Ascending aorta (tissue), 2 donors: Measurements from ENCODE around the gene USP10. TPM values are rescaled to one million over a fixed set of nuclear protein-coding genes. Genes with fewer than 3 reads are reported as not detected.

Source experiments
- DNase-seq, 2 donors: peaks; one replicate each; pipeline ENCODE4 v3.0.0-alpha.2; 2019; ENCODE audit warnings: low spot score in 2 of 2
- H3K27ac ChIP-seq, 2 donors: fragments of 200-600 bp; sonication (generic); one replicate each; pipeline ENCODE4 v1.5.1; 2016 to 2017; ENCODE audit warnings: mild to moderate bottlenecking in 1 of 2
- H3K27me3 ChIP-seq: fragments of 200-600 bp; sonication (generic); one replicate; pipeline ENCODE4 v1.5.1; 2017
- H3K36me3 ChIP-seq, 2 donors: fragments of 200-600 bp; sonication (generic); one replicate each; pipeline ENCODE4 v1.5.1; 2016
- H3K4me1 ChIP-seq, 2 donors: fragments of 200-600 bp; sonication (generic); one replicate each; pipeline ENCODE4 v1.5.1; 2016 to 2017; ENCODE audit warnings: mild to moderate bottlenecking in 1 of 2
- H3K4me3 ChIP-seq, 2 donors: fragments of 200-600 bp; sonication (generic); one replicate each; pipeline ENCODE4 v1.5.1; 2016 to 2017; ENCODE audit warnings: mild to moderate bottlenecking in 1 of 2
- H3K9me3 ChIP-seq, 2 donors: fragments of 200-600 bp; sonication (generic); one replicate each; pipeline ENCODE4 v1.5.1; 2016
- intact Hi-C: fragments of 100-400 bp; cut with DNase I; formaldehyde crosslinking; loops from one replicate; pipeline ENCODE4 v1.15.1; 2023
- total RNA-seq: library from RNA; depleted of rRNA; stranded (reverse); fragments of >200 nt; gene quantifications from one replicate; pipeline ENCODE4 v1.1.0, GENCODE V29; 2016
- TF ChIP-seq, protein P1 (sequence below), 3 experiments: fragments of 200-600 bp in 2 of 3; fragments of 450-650 bp in 1 of 3; sonication (generic) in 2 of 3; IDR thresholded peaks; one replicate each; pipeline ENCODE4 v1.5.1; 2016 to 2019; ENCODE audit warnings: antibody characterized with exemption in 3 of 3, mild to moderate bottlenecking in 1 of 3, moderate library complexity in 1 of 3

Gene USP10
- total RNA-seq, 1 donor from 2014 or later: 27.8 TPM

DNA sequence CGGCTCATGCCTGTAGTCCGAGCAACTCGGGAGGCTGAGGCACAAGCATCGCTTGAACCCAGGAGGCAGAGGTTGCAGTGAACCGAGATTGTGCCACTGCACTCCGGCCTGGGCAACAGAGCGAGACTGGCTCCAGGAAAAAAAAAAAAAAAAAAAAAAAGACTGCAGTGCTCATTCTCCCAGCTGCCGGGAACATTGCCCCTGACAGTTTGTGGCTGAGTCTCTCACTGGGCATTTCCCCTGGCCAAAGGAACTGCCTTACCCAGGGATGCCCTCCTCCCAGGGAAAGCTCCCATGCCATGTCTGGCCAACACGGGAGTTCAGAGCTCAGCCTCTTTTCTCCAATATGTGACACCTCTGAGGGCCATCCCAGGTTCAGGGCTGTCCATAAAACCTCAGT lies 21.3 kb upstream of the USP10 start:
- TF ChIP-seq, protein P1, sequence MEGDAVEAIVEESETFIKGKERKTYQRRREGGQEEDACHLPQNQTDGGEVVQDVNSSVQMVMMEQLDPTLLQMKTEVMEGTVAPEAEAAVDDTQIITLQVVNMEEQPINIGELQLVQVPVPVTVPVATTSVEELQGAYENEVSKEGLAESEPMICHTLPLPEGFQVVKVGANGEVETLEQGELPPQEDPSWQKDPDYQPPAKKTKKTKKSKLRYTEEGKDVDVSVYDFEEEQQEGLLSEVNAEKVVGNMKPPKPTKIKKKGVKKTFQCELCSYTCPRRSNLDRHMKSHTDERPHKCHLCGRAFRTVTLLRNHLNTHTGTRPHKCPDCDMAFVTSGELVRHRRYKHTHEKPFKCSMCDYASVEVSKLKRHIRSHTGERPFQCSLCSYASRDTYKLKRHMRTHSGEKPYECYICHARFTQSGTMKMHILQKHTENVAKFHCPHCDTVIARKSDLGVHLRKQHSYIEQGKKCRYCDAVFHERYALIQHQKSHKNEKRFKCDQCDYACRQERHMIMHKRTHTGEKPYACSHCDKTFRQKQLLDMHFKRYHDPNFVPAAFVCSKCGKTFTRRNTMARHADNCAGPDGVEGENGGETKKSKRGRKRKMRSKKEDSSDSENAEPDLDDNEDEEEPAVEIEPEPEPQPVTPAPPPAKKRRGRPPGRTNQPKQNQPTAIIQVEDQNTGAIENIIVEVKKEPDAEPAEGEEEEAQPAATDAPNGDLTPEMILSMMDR (IDR thresholded peaks at IDR 0.05): no peak
- no peak for DNase-seq
- intact Hi-C loops: no loop called here

DNA sequence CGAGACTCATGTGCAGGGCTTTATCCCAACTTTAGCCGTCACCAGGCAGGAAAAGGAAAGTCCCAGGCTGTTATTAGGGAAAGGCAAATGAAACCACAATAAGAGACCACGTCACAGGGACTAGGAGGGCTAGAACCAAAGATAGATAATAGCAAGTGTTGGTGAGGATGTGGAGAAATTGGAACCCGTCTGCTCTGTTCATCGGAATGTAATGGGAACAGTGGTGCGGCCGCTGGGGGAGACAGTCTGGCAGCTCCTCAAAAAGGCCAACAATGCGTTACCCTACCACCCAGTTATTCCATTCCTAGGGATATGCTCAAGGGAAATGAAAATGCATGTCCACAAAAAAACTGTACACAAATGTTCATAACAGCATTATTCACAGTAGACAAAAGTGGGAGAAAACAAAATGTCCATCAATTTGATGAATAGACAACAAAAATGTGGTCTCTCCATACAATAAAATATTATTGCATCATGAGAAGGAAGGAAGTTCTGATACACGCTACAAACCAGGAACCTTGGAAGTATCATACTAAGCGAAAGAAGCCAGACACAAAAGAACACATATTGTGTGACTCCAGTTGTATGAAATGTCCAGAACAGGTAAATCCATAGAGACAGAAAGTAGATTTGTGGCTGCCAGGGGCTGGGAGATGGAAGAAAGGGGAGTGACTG lies 19.5 kb upstream of the USP10 start:
- TF ChIP-seq, protein P1 (IDR thresholded peaks at IDR 0.05): no peak
- no peaks in the 10 kb centered on the region for H3K9me3 ChIP-seq
- H3K27ac ChIP-seq: no peak overlapping the region
- no peaks in the 10 kb centered on the region for H3K36me3 ChIP-seq
- H3K4me3 ChIP-seq: no peak overlapping the region
- H3K4me1 ChIP-seq: no peaks in the 10 kb centered on the region
- intact Hi-C loops: no loop called here
- no peaks in the 10 kb centered on the region for H3K27me3 ChIP-seq
- no peak for DNase-seq

More for the DNA sequence above, 21.3 kb upstream of the USP10 start:
- H3K27ac ChIP-seq: no peak overlapping the region
- H3K9me3 ChIP-seq: no peaks in the 10 kb centered on the region
- no peaks in the 10 kb centered on the region for H3K27me3 ChIP-seq
- no peak overlapping the region for H3K4me3 ChIP-seq
- no peaks in the 10 kb centered on the region for H3K4me1 ChIP-seq
- H3K36me3 ChIP-seq: no peaks in the 10 kb centered on the region

- no peak for DNase-seq
- H3K36me3 ChIP-seq: no peaks in the 10 kb centered on the region
- intact Hi-C loops: no loop called here
- H3K4me1 ChIP-seq: no peaks in the 10 kb centered on the region
- no peaks in the 10 kb centered on the region for H3K9me3 ChIP-seq
- H3K27ac ChIP-seq: no peak overlapping the region
- TF ChIP-seq, protein P1 (IDR thresholded peaks at IDR 0.05): no peak
- H3K27me3 ChIP-seq: no peaks in the 10 kb centered on the region
- H3K4me3 ChIP-seq: no peak overlapping the region
These were observed 18.8 kb upstream of the USP10 start for GRCh38 chr16:84680843-84681629.

DNA sequence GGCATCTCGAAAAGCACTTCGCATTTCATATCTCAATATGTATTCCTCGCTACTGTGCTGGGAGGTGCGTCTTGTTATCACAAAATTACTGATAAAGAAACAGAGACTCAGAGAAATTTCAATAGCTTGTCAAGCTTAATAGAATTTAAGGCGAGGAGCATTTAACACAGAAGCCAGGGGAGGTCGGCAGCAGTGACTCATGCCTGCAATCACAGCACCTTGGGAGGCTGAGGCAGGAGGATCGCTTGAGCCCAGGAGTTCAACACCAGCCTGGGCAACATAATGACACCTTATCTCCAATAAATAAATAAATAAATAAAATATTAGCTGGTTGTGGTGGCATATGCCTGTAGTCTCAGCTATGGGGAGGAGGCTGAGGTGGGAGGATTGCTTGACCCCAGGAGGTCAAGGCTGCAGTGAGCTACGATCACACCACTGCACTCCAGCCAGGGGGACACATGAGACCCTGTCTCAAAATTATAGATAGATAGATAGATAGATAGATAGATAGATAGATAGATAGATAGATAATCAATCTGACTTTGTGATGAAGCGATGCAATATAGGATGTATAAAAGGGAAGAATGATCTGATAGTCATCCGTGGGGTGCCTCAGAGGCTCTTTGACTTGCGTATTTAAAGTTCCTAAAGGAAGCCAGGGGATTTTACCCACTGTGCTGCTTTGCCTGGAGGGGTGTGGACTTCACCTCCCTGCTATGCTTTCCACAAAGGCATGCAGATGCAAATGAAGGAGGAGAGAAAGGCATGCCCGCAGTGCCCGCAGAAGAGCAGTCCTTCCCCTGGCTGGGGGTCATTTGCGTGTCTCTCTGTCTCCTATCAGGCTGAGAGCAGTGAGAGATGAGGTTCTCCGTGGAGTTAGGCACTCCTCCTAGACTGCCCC lies 15.9 kb upstream of the USP10 start:
- Histone ChIP-seq H3K36me3 (no peaks in the 10 kb centered on the region), H3K4me3 (no peak overlapping the region), H3K4me1 (no peaks in the 10 kb centered on the region), H3K9me3 (no peaks in the 10 kb centered on the region), H3K27me3 (no peaks in the 10 kb centered on the region), H3K27ac (no peak overlapping the region)
- DNase-seq: no peak
- intact Hi-C loops: no loop called here
- TF ChIP-seq, protein P1 (IDR thresholded peaks at IDR 0.05): no peak

GRCh38 chr16:84684592-84684965 lies 15.2 kb upstream of the USP10 start:
- Histone ChIP-seq H3K27me3 (no peaks in the 10 kb centered on the region), H3K27ac (no peak overlapping the region), H3K36me3 (no peaks in the 10 kb centered on the region)

More at GRCh38 chr16:84684592-84684965, 15.2 kb upstream of the USP10 start:
- intact Hi-C loops: no loop called here
- Histone ChIP-seq H3K4me3 (no peak overlapping the region), H3K4me1 (no peaks in the 10 kb centered on the region), H3K9me3 (no peaks in the 10 kb centered on the region)
- no peak for DNase-seq
- TF ChIP-seq, protein P1 (IDR thresholded peaks at IDR 0.05): no peak
